Colon (tissue), 2 donors: ENCODE data around the gene SFI1.
"Not testable (repeated sequence)": the region's sequence is repeated elsewhere in the genome, so short reads cannot be mapped to it uniquely, and the experiment has no call there.

Experiments
- FAIRE-seq: peaks from 2 replicates; lab custom pipeline; 2012; peaks lifted over from hg19 to GRCh38; lab: Jason Lieb, UNC
- donor health status: control.
- donor health status: control.

SFI1 gene

DNA sequence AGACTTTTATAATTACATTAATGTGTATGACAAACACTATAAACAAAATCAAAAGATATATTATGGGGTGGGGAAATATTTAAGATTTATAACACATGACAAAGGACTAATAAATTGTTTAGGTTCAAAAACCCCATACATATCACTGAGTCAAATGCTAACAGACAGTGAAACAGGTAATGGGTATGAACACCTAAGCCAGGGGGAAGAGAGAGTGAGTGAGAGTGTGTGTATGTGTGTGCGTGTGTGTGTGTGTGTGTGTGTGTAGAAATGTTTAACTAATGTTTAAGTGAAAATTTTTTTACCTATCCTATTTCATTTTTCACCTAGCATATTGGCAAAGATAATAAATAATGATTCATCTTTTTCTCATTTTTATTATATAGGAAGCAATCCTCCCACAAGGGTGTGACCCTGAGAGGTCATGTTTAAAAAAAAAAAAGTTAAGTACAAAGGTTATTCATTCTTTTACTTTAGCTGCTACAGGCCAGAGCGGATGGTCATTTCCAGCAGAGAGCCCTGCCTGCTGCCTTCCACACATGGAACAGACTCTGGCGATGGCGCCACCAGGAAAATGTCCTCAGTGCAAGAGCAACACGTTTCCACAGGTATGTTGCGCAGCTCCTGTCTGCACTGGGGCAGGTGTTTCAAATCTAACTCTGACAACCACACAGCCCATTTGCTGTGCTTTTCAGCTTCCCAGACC is 92.8 kb downstream of the SFI1 start:
- FAIRE-seq: no peak

DNA sequence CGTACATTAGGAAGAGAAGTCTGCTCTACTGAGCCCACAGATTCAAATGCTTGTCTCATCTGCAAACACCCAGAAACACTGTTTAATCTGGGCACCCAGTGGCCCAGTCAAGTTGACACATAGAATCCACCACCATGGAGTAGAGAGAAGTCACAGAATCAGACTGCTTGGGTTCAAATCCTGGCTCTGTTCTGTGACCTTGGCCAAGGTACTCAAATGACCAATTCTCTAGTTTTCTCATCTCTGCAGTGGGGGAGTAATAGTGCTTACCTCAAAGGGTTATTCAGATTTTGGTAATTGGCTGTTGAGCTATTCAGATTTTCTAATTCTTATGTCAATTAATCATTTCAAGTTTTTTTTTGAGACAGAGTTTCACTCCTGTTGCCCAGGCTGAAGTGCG is 93.8 kb downstream of the SFI1 start:
- FAIRE-seq: not testable (repeated sequence)

DNA sequence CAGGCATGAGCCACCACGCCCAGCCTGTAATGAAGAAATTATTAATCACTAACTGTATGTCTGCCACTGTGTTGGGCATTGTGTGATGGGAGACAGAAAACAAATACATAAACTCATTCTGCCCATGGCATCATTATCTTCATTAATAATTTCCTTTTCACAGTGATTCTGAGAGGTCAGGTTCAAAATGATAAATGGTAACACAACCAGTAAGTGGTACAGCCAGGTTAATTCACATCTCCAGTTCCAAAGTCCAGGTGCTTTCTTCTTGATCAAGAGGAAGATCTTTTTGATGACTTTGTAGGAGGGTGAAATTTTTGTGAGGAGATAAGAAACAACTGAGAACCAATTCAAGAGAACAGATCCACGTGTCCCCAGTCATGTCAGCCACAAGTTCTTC is 98.9 kb downstream of the SFI1 start:
- no peak for FAIRE-seq

DNA sequence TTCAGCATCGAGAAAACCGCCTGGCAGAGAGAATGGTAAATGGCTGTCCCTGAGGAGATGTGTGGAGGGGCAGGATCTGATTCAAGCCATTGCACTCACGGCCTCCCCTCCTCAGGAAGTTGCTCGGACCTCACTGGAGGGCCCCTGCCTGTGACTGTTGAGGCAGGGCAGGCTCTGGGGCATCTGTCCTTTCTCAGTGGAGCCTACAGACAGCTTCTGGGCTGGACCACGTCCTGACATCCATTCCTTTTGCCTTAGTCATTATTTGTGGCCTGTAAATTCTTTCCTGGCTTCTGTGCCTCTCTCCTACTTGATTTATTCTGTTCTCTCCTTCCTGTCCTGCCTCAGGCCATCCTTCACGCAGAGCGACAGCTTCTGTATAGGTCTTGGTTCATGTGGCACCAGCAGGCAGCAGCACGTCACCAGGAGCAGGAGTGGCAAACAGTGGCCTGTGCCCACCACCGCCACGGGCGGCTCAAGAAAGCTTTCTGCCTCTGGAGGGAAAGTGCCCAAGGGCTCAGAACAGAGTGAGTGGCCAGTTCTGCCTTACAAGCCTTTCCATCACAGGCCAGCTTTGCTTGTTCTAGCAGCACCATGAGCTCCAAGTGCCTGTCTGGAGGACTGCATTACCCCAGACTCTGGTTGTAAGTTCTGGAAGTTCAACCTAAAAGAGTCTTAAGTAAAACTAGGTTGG is 106.1 kb downstream of the SFI1 start:
- no peak for FAIRE-seq

DNA sequence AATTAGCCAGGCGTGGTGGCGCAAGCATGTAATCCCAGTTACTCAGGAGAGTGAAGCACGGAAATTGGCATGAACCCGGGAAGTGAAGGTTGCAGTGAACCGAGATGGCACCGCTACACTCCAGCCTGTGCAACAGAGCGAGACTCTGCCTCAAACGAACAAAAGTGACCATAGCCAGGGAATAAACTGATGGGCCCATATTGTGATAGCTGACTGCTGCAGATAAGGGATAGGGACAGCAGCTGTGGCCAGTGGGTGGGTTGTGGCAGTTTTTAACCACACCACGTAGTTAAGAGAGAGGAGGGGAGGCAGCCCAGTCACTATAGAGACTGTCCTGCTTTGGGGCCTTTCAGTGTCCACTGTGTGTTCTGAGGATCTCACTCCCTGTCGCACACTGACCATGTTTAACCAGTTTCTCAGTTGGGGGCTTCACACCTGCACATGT is 106.8 kb downstream of the SFI1 start:
- FAIRE-seq: no peak

DNA sequence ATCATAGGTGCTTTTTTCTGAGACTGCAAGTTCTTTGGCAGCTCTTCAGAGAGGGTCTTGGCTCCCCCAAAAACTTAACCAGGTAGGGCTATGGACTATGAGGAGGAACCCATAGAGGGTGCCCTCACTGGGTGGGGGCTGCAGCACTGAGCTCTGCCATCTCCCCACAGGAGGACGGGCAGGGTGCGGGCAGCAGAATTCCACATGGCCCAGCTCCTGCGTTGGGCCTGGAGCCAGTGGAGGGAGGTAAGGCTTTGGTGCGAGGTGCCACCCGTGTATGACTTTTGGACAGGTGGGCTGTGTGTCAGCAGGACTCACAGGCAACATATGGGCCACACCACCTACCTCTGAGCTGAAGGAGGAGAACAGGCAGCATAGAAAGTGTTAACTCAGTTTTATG is 107.2 kb downstream of the SFI1 start:
- FAIRE-seq: no peak

DNA sequence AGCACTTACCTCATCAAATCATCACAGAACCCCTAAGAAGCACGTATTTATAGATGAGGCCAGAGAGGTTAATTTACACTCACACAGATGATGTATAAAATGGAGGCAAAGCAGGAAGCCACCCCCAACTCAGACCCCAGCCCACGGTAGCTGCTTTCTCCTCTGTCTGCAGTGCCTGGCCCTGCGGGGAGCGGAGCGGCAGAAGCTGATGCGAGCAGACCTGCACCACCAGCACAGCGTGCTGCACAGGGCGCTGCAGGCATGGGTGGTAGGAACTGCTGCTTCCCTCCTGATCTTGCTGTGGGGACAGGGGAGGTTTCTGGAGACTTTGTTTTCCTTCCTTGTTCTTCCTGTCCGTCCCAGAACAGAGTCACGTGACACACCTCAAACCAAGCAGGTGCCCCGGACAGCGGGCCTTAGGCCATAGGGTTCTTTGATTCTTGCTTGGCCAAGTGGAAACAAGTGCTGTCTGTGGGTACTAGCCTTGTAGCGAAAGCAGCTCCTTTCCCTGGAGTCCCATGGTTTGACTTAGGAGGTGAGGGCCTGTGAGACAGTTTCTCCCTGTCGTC is 107.9 kb downstream of the SFI1 start:
- no peak for FAIRE-seq

DNA sequence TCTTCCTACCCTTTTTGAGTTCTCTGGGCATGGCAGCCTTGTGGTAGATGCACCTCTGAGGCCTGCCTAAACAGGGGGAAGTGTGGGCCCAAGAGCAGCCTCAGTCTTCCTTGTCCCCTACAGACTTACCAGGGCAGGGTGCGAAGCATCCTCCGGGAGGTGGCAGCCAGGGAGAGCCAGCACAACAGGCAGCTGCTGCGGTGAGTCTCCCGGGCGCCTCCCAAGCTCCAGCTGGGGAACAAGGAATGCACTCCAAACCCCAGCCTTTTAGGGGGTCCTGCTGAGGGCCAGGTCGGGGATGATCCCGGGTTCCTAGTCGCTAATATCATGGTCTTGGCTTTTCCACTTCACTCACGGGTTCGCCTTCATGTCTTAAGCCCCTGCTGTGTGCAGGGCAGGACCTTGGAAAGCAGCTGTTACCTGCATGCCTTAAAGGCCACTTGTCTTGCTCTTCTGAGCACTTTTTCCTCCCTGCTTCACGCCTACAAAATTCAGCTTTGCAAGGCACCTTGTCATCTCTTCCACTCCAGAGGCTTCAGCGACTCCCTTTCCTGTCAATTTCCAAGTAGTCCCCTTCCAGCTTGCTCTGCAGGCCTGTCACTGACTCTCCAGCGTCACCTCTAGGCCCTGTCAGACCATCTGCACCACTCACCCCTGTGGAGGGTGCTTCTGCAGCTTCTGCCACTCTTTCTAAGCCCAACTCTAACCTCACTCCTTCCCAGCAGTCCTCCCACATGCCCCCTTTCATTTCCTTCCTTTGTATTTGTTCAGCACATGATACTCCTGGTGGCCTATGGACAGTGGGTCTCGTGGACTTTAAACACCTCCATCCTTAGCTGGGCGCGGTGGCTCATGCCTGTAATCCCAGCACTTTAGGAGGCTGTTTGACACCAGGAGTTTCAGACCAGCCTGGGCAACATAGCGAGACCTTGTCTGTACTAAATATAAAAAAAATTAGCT is 108.7 kb downstream of the SFI1 start:
- no peak for FAIRE-seq

DNA sequence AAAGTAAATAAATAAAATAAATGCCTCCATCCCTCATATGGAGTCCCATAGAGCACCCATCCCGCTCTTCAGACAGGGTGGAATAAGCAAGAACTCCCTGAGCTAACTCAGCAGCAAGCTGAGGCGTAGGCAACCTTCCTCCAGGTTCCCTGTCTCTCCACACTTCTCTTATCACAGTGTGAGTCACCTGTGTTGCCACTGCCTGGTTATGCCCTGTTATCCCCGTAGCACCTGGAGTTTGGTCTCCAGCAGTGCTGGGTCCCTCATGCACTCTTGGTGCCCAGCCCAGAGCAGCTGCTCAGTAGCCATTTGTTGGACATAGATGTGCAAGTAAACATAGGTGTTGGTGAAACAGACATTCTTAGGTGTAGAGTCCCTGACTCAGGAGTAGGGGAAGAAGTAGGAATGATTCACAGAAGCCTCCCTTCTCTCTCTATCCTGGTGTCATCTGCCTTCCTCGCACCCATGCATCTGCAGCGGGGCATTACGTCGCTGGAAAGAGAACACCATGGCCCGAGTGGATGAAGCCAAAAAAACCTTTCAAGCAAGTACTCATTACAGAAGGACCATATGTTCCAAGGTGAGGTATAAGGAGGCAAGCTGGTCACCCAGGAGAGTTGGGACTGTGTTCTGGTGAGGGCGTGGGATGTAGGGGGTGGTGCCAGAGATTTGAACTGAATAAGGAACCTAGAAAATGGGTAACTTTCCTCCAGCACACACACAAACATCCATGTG is 109.7 kb downstream of the SFI1 start:
- no peak for FAIRE-seq

DNA sequence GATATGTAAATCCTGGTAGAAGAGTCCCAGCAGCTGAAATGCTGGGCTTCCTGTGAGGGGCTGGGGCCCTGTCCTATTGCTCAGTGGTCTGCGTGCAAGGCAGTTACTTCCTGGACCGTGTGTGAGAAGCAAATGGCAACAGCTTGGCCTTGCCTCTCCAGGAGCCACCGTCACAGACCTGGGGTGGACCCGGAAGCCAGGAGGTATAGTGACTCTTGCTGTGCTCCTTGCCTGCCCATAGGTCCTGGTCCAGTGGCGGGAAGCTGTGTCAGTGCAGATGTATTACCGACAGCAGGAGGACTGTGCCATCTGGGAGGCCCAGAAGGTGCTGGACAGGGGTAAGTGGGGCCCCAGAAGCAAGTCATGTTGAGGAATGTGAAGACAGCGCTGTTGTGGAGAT is 111.4 kb downstream of the SFI1 start:
- no peak for FAIRE-seq

DNA sequence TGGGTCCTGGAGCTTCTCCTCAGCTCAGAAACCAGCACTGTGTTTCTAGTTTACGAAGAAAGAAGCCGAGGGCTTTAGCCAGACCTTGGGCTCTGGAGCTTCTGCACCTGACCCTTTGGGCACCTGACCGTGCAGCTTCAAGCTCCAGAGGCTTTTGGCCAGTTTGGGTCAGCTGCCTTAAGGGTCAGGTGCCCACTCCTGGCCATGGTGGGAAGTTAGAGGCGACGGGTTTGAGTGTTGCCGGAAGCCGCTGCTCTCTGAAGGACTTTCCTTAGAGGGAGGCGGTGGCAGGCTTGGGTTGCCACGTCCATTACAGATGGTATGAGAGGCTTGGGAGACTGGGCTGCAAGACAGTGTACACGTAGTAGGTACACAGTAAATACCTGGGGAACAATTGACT is 113.4 kb downstream of the SFI1 start:
- no peak for FAIRE-seq

DNA sequence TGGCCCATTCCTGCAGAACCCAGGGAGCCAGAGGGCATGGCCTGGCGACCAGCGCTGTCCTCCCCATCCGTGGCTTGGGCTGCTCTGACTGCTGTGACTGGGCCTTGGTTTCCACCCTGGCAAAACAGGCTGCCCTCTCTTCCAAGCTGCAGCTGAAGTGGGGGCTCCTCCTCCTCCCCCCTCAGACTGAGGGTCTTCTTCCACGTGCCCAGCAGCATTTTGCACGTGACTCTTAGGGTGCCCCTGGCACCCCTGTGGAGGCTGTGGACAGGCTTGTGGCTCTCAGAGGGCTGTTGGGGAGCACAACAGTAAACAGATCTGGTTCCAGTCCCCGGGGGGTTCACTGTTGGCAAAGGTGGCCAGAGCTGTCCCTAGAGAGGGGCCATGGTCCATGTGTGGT is 114.3 kb downstream of the SFI1 start:
- FAIRE-seq: no peak

DNA sequence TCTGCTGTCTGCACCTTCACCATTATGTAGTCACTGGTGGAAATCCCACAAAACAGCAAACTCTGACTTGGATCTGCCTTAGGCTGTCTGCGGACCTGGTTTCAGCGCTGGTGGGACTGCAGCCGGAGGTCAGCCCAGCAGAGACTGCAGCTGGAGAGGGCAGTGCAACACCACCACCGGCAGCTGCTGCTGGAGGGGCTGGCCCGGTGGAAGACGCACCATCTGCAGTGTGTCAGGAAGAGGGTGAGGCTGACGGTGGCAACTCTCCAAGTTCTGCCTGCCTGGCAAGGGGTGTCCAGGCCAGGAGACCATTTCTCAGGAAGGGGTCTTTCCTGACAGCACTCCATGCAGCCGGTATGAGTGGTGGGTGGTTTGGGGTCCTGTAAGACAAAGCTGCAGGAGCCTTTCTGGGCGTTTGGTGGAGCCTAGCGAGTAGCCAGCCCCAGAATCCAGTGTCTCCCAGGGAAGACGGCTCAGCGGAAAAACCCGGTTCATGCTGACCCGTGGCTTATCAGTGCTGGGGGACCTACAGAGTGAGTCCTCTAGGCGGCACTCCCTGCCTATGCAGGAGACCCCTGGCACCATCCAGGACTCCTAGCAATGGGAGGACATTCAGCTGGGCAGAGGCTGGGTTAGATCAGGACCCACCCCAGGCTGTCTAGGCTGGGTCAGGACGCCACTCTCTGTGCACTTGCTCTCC is 114.9 kb downstream of the SFI1 start:
- FAIRE-seq: no peak

DNA sequence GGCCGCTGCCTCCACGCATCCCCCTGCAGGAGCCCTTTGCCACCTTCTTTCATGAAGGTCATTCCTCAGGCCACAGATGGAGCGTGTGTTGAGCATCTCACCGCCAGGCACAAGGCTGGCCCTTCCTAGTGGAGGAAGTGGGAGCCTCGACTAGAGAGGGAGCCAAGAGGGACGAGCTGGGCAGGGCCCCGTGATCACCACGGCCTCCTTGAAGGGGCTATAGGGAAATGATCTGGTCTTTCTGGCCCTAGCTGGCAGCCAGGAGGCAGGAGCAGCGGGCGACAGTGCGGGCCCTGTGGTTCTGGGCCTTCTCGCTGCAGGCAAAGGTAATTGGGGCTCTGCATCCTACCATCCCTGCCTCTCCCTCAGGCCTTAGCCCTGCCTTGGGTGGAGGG is 116.6 kb downstream of the SFI1 start:
- FAIRE-seq: no peak

DNA sequence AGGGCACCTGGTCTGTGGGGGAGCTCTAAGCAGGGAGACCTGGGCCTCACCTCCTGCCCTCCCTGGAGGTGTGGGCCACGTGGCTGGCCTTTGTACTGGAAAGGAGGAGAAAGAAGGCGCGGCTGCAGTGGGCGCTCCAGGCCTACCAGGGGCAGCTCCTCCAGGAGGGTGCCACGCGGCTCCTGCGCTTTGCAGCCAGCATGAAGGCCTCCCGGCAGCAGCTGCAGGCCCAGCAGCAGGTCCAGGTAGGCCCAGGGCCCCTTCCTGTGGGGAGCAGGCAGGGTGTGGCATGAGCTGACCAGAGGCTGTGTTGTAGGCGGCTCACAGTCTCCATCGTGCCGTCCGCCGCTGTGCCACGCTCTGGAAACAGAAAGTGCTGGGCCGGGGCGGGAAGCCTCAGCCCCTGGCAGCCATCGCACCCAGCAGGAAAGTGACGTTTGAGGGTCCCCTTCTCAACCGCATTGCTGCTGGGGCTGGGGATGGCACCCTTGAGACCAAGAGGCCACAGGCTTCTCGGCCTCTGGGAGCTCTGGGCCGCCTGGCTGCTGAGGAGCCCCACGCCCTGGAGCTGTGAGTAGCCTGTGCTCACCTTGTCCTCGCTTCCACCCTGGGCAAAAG is 117.1 kb downstream of the SFI1 start:
- FAIRE-seq: no peak

DNA sequence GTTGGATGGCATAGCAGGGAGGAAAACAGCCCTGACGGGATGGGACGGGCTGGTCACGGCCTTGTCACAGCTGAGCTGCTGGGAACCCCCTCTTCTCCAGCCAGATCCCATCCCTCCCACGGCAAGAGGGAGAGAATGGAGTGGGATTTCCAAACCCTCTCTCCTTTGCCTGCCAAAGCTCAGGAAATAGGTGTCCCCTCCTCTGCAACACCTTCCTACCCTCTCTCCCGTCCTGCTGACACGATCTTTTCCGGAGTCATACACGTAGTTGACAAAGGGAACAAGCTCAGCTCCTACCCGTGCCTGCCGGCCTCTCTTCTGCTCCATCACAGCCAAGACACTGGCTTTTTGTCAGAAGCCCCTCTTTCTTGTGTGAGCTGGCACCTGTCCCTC is 117.6 kb downstream of the SFI1 start:
- FAIRE-seq: no peak

DNA sequence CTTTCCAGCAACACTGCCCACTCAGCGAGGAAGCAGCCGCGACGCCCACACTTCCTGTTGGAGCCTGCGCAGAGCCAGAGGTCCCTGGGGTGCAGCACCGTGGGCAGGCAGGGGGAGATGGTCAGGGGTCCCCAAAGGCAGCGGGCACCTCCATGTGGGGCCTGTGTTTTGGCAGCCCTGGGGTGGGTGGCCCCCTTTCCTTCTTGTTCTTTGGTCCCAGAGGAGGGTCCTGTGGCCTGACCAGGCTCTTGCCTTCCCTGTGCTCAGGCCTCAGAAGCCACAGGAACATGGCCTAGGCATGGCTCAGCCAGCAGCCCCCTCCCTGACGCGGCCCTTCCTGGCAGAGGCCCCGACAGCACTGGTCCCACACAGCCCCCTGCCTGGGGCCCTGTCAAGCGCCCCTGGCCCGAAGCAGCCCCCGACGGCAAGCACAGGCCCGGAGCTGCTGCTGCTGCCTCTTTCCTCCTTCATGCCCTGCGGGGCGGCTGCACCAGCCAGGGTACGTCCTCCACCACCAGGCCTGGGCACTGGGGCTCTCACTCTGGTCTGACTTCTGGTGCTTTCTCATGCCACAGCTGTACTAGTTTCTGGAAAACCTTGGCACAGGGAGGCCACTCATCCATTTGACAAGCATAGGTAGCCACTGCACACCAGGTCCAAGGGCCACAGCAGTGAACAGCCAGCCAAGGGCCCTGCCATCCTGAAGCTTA is 118.6 kb downstream of the SFI1 start:
- FAIRE-seq: no peak

DNA sequence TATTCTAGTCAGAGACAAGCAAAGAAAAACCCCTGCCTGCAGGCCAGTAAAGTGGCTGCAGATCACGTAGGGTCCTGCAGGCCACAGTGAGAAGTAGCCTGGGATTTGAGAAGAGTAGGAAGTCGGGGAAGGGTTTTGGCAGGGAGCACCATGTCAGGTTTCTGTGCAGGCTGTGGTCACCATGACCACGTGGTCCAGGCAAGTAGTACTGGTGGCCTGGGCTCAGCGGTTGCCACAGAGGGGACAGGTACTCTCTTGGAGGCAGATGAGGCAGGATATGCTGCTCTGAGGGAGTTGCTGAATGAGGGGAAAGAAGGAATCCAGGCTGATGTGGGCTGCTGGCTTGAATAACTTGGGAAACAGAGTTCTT is 119.1 kb downstream of the SFI1 start:
- FAIRE-seq: no peak

DNA sequence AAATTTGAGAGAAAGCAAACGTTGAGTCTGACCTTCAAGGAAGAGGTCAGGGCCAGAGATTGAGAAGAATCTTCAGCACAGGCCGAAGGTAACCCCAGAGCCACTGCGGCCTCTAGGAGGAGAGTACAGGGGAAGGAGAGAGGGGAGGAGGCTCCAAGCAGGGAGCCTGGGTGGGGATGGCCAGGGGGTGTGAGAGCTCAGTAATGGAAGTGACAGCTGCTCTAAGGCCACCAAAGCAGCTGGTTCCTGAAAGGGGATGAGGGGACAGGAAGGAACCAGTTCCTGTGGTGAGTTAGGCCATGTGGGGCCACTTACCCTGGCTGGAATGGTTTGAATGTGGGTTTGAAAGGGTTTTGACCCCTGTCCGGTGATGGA is 119.6 kb downstream of the SFI1 start:
- no peak for FAIRE-seq

DNA sequence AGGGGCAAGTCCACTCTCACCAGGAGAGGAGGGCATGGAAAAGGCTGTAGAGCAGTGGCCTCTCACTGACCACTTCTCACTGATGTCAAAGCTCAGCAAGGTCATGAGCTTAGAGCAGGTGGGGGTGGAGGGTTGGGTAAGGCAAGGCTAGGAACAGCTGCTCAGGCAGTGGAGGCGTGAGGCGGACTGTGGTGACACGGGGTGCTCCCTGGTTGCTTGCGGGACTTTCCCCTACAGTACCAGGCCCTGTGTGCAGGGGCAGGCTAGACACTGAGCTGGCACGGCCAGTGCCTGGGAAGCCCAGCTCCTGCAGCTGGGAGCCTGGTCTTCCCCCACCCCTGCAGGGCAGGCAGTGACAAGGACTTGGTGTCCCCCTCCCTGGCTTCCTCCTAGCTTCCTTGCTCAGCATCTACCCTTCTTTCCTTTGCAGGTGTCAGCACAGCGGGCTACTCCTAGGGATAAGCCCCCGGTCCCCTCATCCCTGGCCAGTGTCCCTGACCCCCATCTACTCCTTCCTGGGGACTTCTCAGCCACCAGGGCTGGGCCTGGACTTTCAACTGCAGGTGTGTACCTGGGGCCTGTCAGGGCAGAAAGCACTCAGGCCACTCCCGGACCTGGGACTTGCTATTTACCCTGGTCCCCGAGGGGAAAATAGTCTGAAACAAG is 120.1 kb downstream of the SFI1 start:
- FAIRE-seq: no peak
